ENCODE data around the gene ZNF366.

DNA sequence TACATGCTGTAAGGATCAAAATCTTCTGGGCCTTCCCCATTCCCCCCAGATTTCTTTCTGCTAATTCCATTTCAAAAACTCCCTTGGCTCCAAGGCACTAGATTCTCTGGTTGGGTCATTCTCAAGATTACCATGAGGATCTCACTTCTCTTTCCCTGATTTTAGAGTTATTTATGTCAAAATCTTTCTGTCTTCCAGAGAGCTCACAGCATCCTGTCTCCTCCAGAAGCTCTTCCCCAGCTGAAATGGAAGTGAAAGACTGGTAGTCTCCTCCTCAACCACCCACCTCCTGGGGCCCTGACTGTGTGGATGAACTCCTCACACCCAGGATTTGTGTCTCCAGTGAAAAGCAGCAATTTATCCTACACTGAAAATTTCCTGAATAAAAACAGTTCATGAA, 11.9 kb upstream of the ZNF366 start:
- TF ChIP-seq, protein P1, sequence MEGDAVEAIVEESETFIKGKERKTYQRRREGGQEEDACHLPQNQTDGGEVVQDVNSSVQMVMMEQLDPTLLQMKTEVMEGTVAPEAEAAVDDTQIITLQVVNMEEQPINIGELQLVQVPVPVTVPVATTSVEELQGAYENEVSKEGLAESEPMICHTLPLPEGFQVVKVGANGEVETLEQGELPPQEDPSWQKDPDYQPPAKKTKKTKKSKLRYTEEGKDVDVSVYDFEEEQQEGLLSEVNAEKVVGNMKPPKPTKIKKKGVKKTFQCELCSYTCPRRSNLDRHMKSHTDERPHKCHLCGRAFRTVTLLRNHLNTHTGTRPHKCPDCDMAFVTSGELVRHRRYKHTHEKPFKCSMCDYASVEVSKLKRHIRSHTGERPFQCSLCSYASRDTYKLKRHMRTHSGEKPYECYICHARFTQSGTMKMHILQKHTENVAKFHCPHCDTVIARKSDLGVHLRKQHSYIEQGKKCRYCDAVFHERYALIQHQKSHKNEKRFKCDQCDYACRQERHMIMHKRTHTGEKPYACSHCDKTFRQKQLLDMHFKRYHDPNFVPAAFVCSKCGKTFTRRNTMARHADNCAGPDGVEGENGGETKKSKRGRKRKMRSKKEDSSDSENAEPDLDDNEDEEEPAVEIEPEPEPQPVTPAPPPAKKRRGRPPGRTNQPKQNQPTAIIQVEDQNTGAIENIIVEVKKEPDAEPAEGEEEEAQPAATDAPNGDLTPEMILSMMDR (IDR thresholded peaks at IDR 0.05): no peak
- no peak for TF ChIP-seq POLR2A (IDR thresholded peaks at IDR 0.05)

All from right lobe of liver (tissue), 4 donors.